Thyroid gland (tissue), 4 donors: Measurements from ENCODE around the gene CTIF. TPM values are rescaled to one million over a fixed set of nuclear protein-coding genes. Genes with fewer than 3 reads are reported as not detected.

ENCODE experiments used
- DNase-seq, 2 donors: peaks; one replicate each; pipeline ENCODE4 v3.0.0-alpha.2; 2019
- H3K27ac ChIP-seq, 3 donors: fragments of 200-600 bp; sonication (generic); 1 replicate in 2 of 3; 2 replicates in 1 of 3; pipeline ENCODE4 v1.5.1; 2016 to 2019; ENCODE audit warnings: mild to moderate bottlenecking in 1 of 3, moderate library complexity in 1 of 3
- H3K27me3 ChIP-seq: fragments of 200-600 bp; sonication (generic); one replicate; pipeline ENCODE4 v1.5.1; 2019
- H3K36me3 ChIP-seq, 2 donors: fragments of 200-600 bp; sonication (generic); one replicate each; pipeline ENCODE4 v1.5.1; 2016 to 2019
- H3K4me1 ChIP-seq, 2 donors: fragments of 200-600 bp; sonication (generic); one replicate each; pipeline ENCODE4 v1.5.1; 2017 to 2019
- H3K4me3 ChIP-seq, 3 donors: fragments of 200-600 bp; sonication (generic); replicated peaks in 1 of 3; 1 replicate in 2 of 3; 2 replicates in 1 of 3; pipeline ENCODE4 v1.5.1; 2016; ENCODE audit warnings: mild to moderate bottlenecking in 1 of 3
- H3K9me3 ChIP-seq: fragments of 200-600 bp; sonication (generic); one replicate; pipeline ENCODE4 v1.5.1; 2017
- CTCF ChIP-seq, 6 experiments: fragments of 200-600 bp in 3 of 6; fragments of 450-650 bp in 3 of 6; sonication (generic) in 3 of 6; IDR thresholded peaks; one replicate each; pipeline ENCODE4 v1.5.1; 2016 to 2019; ENCODE audit warnings: antibody characterized with exemption in 6 of 6, mild to moderate bottlenecking in 2 of 6, inconsistent platforms in 1 of 6, moderate library complexity in 1 of 6
- POLR2A ChIP-seq, 2 donors: fragments of 450-650 bp; IDR thresholded peaks; one replicate each; pipeline ENCODE4 v1.6.1; 2017; ENCODE audit warnings: antibody characterized with exemption in 2 of 2, mild to moderate bottlenecking in 2 of 2, moderate library complexity in 1 of 2
- WGBS, 2 donors: methylation state at CpG; one replicate each; pipeline ENCODE4 v1.1.5; 2017; 5-methylcytosine and 5-hydroxymethylcytosine counted together
- intact Hi-C: fragments of 100-400 bp; cut with DNase I; formaldehyde crosslinking; loops from one replicate; pipeline ENCODE4 v1.15.1; 2023
- total RNA-seq, 4 donors: library from RNA; depleted of rRNA; stranded (reverse); fragments of >200 nt; gene quantifications; one replicate each; pipeline ENCODE4 v1.2.3, GENCODE V29; 2016

The CTIF gene
- total RNA-seq, 4 donors from 2014 or later = 18.7 to 29.8 (median 23.6) TPM

DNA sequence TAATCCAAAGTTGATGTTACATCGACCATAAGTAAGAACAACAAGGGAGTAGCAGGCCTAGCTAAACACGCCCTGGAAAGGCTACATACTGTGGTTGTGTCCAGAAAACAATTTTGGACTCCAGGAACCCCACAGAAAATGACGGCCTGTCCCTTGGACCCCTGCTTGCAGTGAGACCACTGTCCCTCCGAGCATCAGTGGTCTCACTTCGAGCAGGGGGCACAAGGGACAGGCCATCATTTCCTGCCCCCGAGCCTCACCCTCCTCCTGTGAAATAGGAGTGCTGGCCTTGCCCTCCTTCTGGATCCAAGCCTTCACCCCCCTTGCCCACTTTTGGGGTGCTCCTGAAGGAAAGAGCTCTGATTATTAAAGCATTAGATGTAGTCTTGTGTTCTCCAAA is 144.4 kb downstream of the CTIF start:
- no peak for DNase-seq
- TF ChIP-seq POLR2A (IDR thresholded peaks at IDR 0.05) (no peak), CTCF (IDR thresholded peaks at IDR 0.05) (no peak)
- WGBS, 2 donors = 84 to 88% methylated on average over 6 of the region's 6 CpGs
- H3K27me3 ChIP-seq = no peaks in the 10 kb centered on the region
- H3K36me3 ChIP-seq = no peaks in the 10 kb centered on the region
- intact Hi-C loops = loop anchor here (10.0 kb wide), 1 partner anchor 172 kb away; no protein-coding TSS in a partner anchor
- H3K4me1 ChIP-seq = peaks cover 0 to 20% of the 10 kb centered on the region in 2 donors
- H3K27ac ChIP-seq = no peak overlapping the region
- H3K4me3 ChIP-seq = no peak overlapping the region
- H3K9me3 ChIP-seq = no peaks in the 10 kb centered on the region

DNA sequence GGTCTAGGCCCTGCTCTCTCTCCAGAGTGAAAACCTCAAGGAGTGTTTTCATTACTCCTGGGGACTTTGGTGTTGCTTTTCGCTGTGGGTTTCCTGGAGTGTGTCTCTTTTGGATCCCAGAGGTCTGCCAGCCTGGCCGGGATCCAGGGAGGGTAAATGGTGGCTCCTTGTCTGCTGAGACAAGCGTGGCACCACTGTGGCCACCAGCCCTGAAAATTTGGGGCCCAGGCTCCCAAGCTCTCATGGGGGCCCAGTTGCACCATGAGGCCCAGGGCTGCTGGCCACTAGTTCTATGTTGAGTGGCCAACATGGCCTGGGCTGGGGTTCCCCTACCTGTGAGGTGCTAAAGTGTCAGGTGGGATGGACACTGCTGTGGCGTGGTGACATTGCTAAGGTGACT is 144.8 kb downstream of the CTIF start:
- 78 to 88% methylated on average over 4 of the region's 4 CpGs for WGBS, 2 donors
- intact Hi-C loops = loop anchor here (10.0 kb wide), 1 partner anchor 171 kb away; no protein-coding TSS in a partner anchor
- H3K27me3 ChIP-seq = no peaks in the 10 kb centered on the region
- no peak for DNase-seq
- no peaks in the 10 kb centered on the region for H3K36me3 ChIP-seq
- H3K27ac ChIP-seq = no peak overlapping the region
- H3K9me3 ChIP-seq = no peaks in the 10 kb centered on the region
- no peak overlapping the region for H3K4me3 ChIP-seq
- H3K4me1 ChIP-seq = peaks cover 0 to 20% of the 10 kb centered on the region in 2 donors
- TF ChIP-seq POLR2A (IDR thresholded peaks at IDR 0.05) (no peak), CTCF (IDR thresholded peaks at IDR 0.05) (no peak)

DNA sequence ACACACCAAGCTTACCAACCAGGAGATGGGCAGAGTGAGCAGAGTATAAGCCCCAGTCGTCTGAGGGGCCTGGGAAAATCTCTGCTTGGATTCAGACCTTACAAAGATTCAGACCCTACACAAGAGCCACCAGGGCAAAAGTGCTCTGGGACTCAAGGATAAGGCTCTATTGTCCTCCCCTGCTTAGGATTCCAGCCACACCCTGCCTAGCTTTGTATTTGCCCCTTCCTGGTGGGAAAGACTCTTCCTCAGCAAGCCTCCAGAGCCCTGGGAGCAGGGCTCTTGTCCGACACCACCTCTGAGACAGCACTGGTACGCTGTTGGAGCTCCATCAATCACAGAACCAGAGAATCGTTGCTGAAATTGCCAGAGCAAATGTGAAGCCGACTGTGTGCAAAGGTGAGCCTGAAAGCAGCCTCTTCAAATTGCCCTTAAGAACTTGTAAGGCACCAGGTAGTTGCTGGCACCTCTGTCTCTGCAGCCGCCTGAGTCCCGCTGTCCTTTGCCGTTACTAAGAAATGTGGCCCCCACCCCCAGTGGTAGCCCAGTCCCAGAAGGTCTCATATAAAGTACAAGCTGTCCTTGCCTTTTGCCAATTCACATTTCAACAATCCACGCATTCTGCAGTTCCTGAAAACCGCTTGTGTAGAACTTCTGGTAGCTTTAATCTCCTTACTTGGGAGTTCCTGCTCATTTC is 148.7 kb downstream of the CTIF start:
- intact Hi-C loops = loop anchor here (10.0 kb wide), 1 partner anchor 167 kb away; no protein-coding TSS in a partner anchor
- no peak for TF ChIP-seq CTCF (IDR thresholded peaks at IDR 0.05)
- no peak for TF ChIP-seq POLR2A (IDR thresholded peaks at IDR 0.05)
- WGBS, 2 donors = 76 to 86% methylated on average over 10 of the region's 10 CpGs
- DNase-seq = no peak
- H3K4me3 ChIP-seq = no peak overlapping the region
- H3K9me3 ChIP-seq = no peaks in the 10 kb centered on the region
- no peaks in the 10 kb centered on the region for H3K4me1 ChIP-seq
- no peaks in the 10 kb centered on the region for H3K27me3 ChIP-seq
- no peak overlapping the region for H3K27ac ChIP-seq
- H3K36me3 ChIP-seq = no peaks in the 10 kb centered on the region

- Histone ChIP-seq H3K9me3 (no peaks in the 10 kb centered on the region), H3K4me3 (no peak overlapping the region), H3K36me3 (no peaks in the 10 kb centered on the region), H3K27ac (no peak overlapping the region), H3K4me1 (no peaks in the 10 kb centered on the region), H3K27me3 (no peaks in the 10 kb centered on the region)
- 91 to 93% methylated on average over 9 of the region's 9 CpGs for WGBS, 2 donors
- intact Hi-C loops = loop anchor here (10.0 kb wide), 1 partner anchor 166 kb away; no protein-coding TSS in a partner anchor
- DNase-seq = no peak
- TF ChIP-seq CTCF (IDR thresholded peaks at IDR 0.05) = no peak
- TF ChIP-seq POLR2A (IDR thresholded peaks at IDR 0.05) = no peak
These were observed 150.1 kb downstream of the CTIF start for GRCh38 chr18:48688961-48689360.

GRCh38 chr18:48689548-48689947 is 150.7 kb downstream of the CTIF start:
- intact Hi-C loops = loop anchor here (10.0 kb wide), 1 partner anchor 165 kb away; no protein-coding TSS in a partner anchor
- Histone ChIP-seq H3K36me3 (no peaks in the 10 kb centered on the region), H3K9me3 (no peaks in the 10 kb centered on the region), H3K27ac (no peak overlapping the region), H3K4me1 (no peaks in the 10 kb centered on the region), H3K4me3 (no peak overlapping the region), H3K27me3 (no peaks in the 10 kb centered on the region)
- DNase-seq = no peak
- no peak for TF ChIP-seq POLR2A (IDR thresholded peaks at IDR 0.05)
- 90 to 94% methylated on average over 4 of the region's 4 CpGs for WGBS, 2 donors
